Ascending aorta (tissue), 2 donors: Measurements from ENCODE around the gene MTARC2. TPM values are rescaled to one million over a fixed set of nuclear protein-coding genes. Genes with fewer than 3 reads are reported as not detected.

ENCODE experiments used
- DNase-seq, 2 donors: peaks; one replicate each; pipeline ENCODE4 v3.0.0-alpha.2; 2019; ENCODE audit warnings: low spot score in 2 of 2
- H3K27ac ChIP-seq, 2 donors: fragments of 200-600 bp; sonication (generic); one replicate each; pipeline ENCODE4 v1.5.1; 2016 to 2017; ENCODE audit warnings: mild to moderate bottlenecking in 1 of 2
- H3K27me3 ChIP-seq: fragments of 200-600 bp; sonication (generic); one replicate; pipeline ENCODE4 v1.5.1; 2017
- H3K36me3 ChIP-seq, 2 donors: fragments of 200-600 bp; sonication (generic); one replicate each; pipeline ENCODE4 v1.5.1; 2016
- H3K4me1 ChIP-seq, 2 donors: fragments of 200-600 bp; sonication (generic); one replicate each; pipeline ENCODE4 v1.5.1; 2016 to 2017; ENCODE audit warnings: mild to moderate bottlenecking in 1 of 2
- H3K4me3 ChIP-seq, 2 donors: fragments of 200-600 bp; sonication (generic); one replicate each; pipeline ENCODE4 v1.5.1; 2016 to 2017; ENCODE audit warnings: mild to moderate bottlenecking in 1 of 2
- H3K9me3 ChIP-seq, 2 donors: fragments of 200-600 bp; sonication (generic); one replicate each; pipeline ENCODE4 v1.5.1; 2016
- CTCF ChIP-seq, 3 experiments: fragments of 200-600 bp in 2 of 3; fragments of 450-650 bp in 1 of 3; sonication (generic) in 2 of 3; IDR thresholded peaks; one replicate each; pipeline ENCODE4 v1.5.1; 2016 to 2019; ENCODE audit warnings: antibody characterized with exemption in 3 of 3, mild to moderate bottlenecking in 1 of 3, moderate library complexity in 1 of 3
- intact Hi-C: fragments of 100-400 bp; cut with DNase I; formaldehyde crosslinking; loops from one replicate; pipeline ENCODE4 v1.15.1; 2023
- total RNA-seq: library from RNA; depleted of rRNA; stranded (reverse); fragments of >200 nt; gene quantifications from one replicate; pipeline ENCODE4 v1.1.0, GENCODE V29; 2016

MTARC2 gene
- total RNA-seq, 1 donor from 2014 or later = 23.7 TPM

DNA sequence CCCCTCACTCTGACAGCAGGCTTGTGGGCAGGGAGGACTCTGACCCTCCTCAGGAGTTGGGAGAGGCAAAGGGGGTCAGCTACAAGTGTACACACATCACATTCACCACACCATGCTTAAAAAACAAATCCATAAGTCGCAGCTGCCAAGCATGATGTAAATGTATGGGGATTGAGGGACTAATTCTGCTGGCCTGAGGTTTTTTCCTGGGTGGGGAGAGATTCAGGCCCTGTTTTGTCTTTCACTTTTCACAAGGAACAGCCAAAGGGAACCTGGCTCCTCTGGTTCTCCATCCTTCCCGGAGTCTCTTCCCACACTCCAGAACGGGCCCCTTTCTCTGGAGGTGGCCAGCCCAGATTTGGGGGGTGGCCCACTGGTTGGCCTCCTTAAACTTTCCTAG, 1.3 kb upstream of the MTARC2 start:
- no peak for TF ChIP-seq CTCF (IDR thresholded peaks at IDR 0.05)
- Histone ChIP-seq H3K4me3 (peak overlapping the region in 1 of 2 donors; percentile 95), H3K27me3 (no peaks in the 10 kb centered on the region), H3K27ac (peak overlapping the region; percentile 87 to 89), H3K9me3 (no peaks in the 10 kb centered on the region), H3K4me1 (peaks cover 0 to 28% of the 10 kb centered on the region in 2 donors), H3K36me3 (no peaks in the 10 kb centered on the region)
- intact Hi-C loops = loop anchor here (10.0 kb wide), 1 partner anchor 128 kb away; the partner anchor contains the start of gene HLX
- peak in 1 of 2 donors; percentile 15 for DNase-seq

DNA sequence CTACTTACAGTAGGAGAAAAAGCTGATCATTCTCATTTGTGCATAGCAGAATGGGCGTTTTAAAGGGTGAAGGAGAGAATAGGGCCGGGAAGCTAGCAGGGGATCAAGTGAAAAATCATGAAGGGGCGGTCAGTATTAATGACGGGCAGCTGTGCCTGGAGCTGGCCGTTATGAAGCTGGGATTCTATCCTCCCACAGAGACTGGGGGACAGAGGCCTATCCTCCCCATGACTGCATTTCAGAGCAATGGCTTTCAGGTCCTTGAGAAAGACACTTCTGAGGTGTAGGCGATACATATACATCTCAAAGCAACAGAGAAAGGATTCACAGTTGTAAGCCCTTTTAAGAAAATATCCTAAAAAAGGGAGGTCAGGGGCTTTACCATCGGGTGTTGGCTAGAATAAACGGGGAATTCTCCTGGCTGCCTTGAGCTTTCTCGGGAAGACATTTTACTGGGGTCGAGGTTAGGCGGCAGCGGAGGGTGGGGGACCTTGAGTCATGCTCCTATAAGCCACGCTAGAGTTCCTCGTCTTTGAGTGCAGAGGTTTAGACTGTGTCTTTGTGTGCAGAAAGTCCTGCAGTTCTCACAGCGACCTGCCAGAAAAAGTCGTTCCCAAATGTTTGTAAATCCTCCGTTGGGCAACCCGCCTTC, 559 bp upstream of the MTARC2 start:
- no peak for DNase-seq
- intact Hi-C loops = loop anchor here (2.0 to 10.0 kb wide), 2 partner anchors 15 to 127 kb away; partner anchors contain the start of gene HLX
- peaks cover 0 to 28% of the 10 kb centered on the region in 2 donors for H3K4me1 ChIP-seq
- H3K36me3 ChIP-seq = no peaks in the 10 kb centered on the region
- no peak for TF ChIP-seq CTCF (IDR thresholded peaks at IDR 0.05)
- H3K9me3 ChIP-seq = no peaks in the 10 kb centered on the region
- peak overlapping the region; percentile 94 to 95 for H3K4me3 ChIP-seq
- H3K27ac ChIP-seq = peak overlapping the region; percentile 87 to 89
- no peaks in the 10 kb centered on the region for H3K27me3 ChIP-seq

- Histone ChIP-seq H3K4me3 (peak overlapping the region; percentile 94 to 95), H3K4me1 (peaks cover 0 to 28% of the 10 kb centered on the region in 2 donors), H3K36me3 (no peaks in the 10 kb centered on the region), H3K27me3 (no peaks in the 10 kb centered on the region), H3K9me3 (no peaks in the 10 kb centered on the region), H3K27ac (peak overlapping the region; percentile 87 to 89)
- DNase-seq = peak in 1 of 2 donors; percentile 53
- intact Hi-C loops = loop anchor here (2.0 to 10.0 kb wide), 2 partner anchors 16 to 126 kb away; partner anchors contain the start of gene HLX
- TF ChIP-seq CTCF (IDR thresholded peaks at IDR 0.05) = no peak
Measured at GRCh38 chr1:220748936-220749335, 814 bp downstream of the MTARC2 start.

DNA sequence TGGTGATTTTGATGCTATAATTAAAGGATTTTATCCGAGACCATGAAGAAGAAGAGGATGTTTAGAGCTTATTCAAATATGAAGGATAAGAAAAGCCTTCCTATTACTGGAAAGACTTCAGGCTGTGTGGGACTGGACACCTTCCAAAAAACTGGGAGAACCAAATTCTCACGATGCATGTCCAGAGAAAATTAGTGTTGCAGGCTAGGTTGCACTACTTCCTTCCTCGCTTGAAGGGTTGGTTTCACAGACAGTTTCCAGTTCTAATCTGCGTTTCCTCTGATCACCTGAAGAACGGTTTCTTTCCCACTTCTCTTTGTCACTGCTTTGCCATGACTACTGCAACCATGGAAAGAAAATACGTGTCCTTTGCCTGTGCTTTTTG, 2.0 kb downstream of the MTARC2 start:
- peak in 1 of 2 donors; percentile 52 for DNase-seq
- no peak for TF ChIP-seq CTCF (IDR thresholded peaks at IDR 0.05)
- peak overlapping the region; percentile 87 to 89 for H3K27ac ChIP-seq
- peak overlapping the region in 1 of 2 donors; percentile 95 for H3K4me3 ChIP-seq
- intact Hi-C loops = no loop called here
- no peaks in the 10 kb centered on the region for H3K9me3 ChIP-seq
- peaks cover 5 to 8% of the 10 kb centered on the region in 2 donors for H3K36me3 ChIP-seq
- no peaks in the 10 kb centered on the region for H3K27me3 ChIP-seq
- peaks cover 0 to 28% of the 10 kb centered on the region in 2 donors for H3K4me1 ChIP-seq

DNA sequence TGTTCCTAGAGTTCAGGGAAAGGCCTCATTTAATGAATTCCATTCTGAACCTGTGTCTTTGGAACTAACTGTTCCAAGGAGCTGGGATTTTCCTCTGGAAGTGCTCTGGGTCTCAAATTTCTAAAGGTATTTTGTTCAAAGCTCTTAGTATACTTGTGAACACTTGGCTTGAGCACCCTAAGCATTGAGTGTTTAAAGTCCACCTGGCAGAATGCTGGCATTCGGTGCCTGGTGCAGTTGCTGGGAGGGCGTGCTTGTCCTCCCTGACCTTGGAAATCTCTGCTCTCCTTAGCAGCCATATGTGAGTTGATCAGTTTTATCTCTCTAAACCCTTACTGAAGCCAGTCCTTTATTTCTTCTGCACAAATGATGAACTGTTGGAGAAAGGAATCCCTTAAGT, 3.0 kb downstream of the MTARC2 start:
- no peaks in the 10 kb centered on the region for H3K27me3 ChIP-seq
- no peaks in the 10 kb centered on the region for H3K9me3 ChIP-seq
- no peak for TF ChIP-seq CTCF (IDR thresholded peaks at IDR 0.05)
- H3K4me3 ChIP-seq = no peak overlapping the region
- intact Hi-C loops = no loop called here
- peaks cover 0 to 28% of the 10 kb centered on the region in 2 donors for H3K4me1 ChIP-seq
- peaks cover 14 to 17% of the 10 kb centered on the region in 2 donors for H3K36me3 ChIP-seq
- peak in 1 of 2 donors; percentile 3 for DNase-seq
- H3K27ac ChIP-seq = no peak overlapping the region
